ENCODE data around the gene PNLIPRP2. TPM values are rescaled to one million over a fixed set of nuclear protein-coding genes. Genes with fewer than 3 reads are reported as not detected.

PNLIPRP2 gene
- polyA plus RNA-seq, 1 of the 3 experiments (the other 2 are of a cell fraction): not detected

DNA sequence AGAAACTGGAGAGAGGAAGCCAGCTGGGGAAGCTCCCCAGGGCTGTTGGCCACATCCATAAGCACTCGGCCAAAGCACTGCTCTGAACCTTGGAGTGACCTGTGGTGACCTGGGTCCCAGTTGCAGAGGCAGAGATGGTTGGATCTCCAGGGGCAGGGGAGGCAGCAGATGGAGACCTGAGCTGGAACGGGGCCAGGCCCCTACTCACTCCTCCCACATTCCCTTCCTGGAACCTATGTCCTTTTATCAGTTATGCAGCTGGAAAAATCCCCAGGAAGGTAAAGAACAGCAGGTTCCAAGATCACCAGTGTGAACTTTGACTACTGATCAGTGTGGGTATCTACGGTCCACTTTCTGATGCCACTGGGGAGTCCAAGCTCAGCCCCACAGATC lies 9.6 kb upstream of the PNLIPRP2 start:
- Histone ChIP-seq H3K9me2 (no peaks in the 10 kb centered on the region), H3K9ac (no peak overlapping the region), H3F3A (replicated peaks; ENCODE audit: insufficient read depth) (no peaks in the 10 kb centered on the region), H3K9me3 (no peaks in the 10 kb centered on the region), H4K20me1 (ENCODE audit: insufficient read depth) (no peaks in the 10 kb centered on the region), H3K79me2 (ENCODE audit: insufficient read depth) (no peaks in the 10 kb centered on the region), H3K4me3 (ENCODE audit: low read depth in 2 of 2, low read length in 1 of 2) (no peak overlapping the region), H3K27me3 (ENCODE audit: insufficient read depth) (no peaks in the 10 kb centered on the region; the same call in 1 of the 2 replicates), H3K4me1 (ENCODE audit: control insufficient read depth in 1 of 2, insufficient read depth in 2 of 2, low read depth in 1 of 2, low read length in 1 of 2) (peaks cover 0 to 7% of the 10 kb centered on the region in 2 experiments; a peak in 1 of 4 replicates), H3K36me3 (replicated peaks in 1 of 2; ENCODE audit: control insufficient read depth in 1 of 2, insufficient read depth in 2 of 2, low read length in 1 of 2) (no peaks in the 10 kb centered on the region), H2AFZ (ENCODE audit: low read depth) (no peak overlapping the region), H3K4me2 (no peak overlapping the region), H3K27ac (ENCODE audit: low read depth in 2 of 2, low read length in 1 of 2) (no peak overlapping the region)
- no peak for DNase-seq
- 44% methylated on average over 3 of the region's 3 CpGs for whole genome bisulfite sequencing (ENCODE audit: low lambda C conversion rate)
- TF ChIP-seq EP300 (IDR thresholded peaks at IDR 0.05; ENCODE audit: borderline replicate concordance in 1 of 2, low read depth in 1 of 2, low read length in 1 of 2) (no peak), YY1 (IDR thresholded peaks at IDR 0.05; ENCODE audit: low read depth) (no peak), ELF1 (IDR thresholded peaks at IDR 0.05) (no peak), MXI1 (IDR thresholded peaks at IDR 0.05; ENCODE audit: low read depth, low read length) (no peak), RCOR1 (IDR thresholded peaks at IDR 0.05; ENCODE audit: low read length) (no peak), TCF12 (IDR thresholded peaks at IDR 0.05) (no peak), MEF2A (IDR thresholded peaks at IDR 0.05; ENCODE audit: borderline replicate concordance, low read depth) (no peak), EZH2phosphoT487 (IDR thresholded peaks at IDR 0.05; ENCODE audit: borderline replicate concordance, low read depth) (no peak)
- TF ChIP-seq, protein P1, sequence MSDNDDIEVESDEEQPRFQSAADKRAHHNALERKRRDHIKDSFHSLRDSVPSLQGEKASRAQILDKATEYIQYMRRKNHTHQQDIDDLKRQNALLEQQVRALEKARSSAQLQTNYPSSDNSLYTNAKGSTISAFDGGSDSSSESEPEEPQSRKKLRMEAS (IDR thresholded peaks at IDR 0.05; ENCODE audit: low read depth): no peak
- TF ChIP-seq, protein P2, sequence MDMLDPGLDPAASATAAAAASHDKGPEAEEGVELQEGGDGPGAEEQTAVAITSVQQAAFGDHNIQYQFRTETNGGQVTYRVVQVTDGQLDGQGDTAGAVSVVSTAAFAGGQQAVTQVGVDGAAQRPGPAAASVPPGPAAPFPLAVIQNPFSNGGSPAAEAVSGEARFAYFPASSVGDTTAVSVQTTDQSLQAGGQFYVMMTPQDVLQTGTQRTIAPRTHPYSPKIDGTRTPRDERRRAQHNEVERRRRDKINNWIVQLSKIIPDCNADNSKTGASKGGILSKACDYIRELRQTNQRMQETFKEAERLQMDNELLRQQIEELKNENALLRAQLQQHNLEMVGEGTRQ (IDR thresholded peaks at IDR 0.05; ENCODE audit: borderline replicate concordance, low read depth, low read length): no peak
- TF ChIP-seq, protein P3, sequence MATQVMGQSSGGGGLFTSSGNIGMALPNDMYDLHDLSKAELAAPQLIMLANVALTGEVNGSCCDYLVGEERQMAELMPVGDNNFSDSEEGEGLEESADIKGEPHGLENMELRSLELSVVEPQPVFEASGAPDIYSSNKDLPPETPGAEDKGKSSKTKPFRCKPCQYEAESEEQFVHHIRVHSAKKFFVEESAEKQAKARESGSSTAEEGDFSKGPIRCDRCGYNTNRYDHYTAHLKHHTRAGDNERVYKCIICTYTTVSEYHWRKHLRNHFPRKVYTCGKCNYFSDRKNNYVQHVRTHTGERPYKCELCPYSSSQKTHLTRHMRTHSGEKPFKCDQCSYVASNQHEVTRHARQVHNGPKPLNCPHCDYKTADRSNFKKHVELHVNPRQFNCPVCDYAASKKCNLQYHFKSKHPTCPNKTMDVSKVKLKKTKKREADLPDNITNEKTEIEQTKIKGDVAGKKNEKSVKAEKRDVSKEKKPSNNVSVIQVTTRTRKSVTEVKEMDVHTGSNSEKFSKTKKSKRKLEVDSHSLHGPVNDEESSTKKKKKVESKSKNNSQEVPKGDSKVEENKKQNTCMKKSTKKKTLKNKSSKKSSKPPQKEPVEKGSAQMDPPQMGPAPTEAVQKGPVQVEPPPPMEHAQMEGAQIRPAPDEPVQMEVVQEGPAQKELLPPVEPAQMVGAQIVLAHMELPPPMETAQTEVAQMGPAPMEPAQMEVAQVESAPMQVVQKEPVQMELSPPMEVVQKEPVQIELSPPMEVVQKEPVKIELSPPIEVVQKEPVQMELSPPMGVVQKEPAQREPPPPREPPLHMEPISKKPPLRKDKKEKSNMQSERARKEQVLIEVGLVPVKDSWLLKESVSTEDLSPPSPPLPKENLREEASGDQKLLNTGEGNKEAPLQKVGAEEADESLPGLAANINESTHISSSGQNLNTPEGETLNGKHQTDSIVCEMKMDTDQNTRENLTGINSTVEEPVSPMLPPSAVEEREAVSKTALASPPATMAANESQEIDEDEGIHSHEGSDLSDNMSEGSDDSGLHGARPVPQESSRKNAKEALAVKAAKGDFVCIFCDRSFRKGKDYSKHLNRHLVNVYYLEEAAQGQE (IDR thresholded peaks at IDR 0.05; ENCODE audit: low read depth, low read length): no peak
- TF ChIP-seq, protein P4, sequence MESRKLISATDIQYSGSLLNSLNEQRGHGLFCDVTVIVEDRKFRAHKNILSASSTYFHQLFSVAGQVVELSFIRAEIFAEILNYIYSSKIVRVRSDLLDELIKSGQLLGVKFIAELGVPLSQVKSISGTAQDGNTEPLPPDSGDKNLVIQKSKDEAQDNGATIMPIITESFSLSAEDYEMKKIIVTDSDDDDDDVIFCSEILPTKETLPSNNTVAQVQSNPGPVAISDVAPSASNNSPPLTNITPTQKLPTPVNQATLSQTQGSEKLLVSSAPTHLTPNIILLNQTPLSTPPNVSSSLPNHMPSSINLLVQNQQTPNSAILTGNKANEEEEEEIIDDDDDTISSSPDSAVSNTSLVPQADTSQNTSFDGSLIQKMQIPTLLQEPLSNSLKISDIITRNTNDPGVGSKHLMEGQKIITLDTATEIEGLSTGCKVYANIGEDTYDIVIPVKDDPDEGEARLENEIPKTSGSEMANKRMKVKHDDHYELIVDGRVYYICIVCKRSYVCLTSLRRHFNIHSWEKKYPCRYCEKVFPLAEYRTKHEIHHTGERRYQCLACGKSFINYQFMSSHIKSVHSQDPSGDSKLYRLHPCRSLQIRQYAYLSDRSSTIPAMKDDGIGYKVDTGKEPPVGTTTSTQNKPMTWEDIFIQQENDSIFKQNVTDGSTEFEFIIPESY (IDR thresholded peaks at IDR 0.05; ENCODE audit: borderline replicate concordance, low read depth): no peak
- TF ChIP-seq, protein P5, sequence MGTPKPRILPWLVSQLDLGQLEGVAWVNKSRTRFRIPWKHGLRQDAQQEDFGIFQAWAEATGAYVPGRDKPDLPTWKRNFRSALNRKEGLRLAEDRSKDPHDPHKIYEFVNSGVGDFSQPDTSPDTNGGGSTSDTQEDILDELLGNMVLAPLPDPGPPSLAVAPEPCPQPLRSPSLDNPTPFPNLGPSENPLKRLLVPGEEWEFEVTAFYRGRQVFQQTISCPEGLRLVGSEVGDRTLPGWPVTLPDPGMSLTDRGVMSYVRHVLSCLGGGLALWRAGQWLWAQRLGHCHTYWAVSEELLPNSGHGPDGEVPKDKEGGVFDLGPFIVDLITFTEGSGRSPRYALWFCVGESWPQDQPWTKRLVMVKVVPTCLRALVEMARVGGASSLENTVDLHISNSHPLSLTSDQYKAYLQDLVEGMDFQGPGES (IDR thresholded peaks at IDR 0.05; ENCODE audit: low read depth, low read length): no peak
- ChIA-PET CTCF (interaction anchor here (0.7 to 4.5 kb wide), 4 partner anchors 16 to 564 kb away, joined by 3 to 27 read pairs (median 10); no protein-coding TSS in a partner anchor), POLR2A (no interaction called here)
